ENCODE data around the gene OR1M1. TPM values are rescaled to one million over a fixed set of nuclear protein-coding genes. Genes with fewer than 3 reads are reported as not detected.

The OR1M1 gene
- total RNA-seq = not detected
- not detected for polyA plus RNA-seq (ENCODE audit: insufficient read depth, low read depth, low replicate concordance)
- long read RNA-seq, donor 1 = 0 reads
- long read RNA-seq, donor 2 = 0 reads
- long read RNA-seq, donor 3 = 0 reads
- long read RNA-seq, donor 4 = 0 reads
- long read RNA-seq, donor 5 = 0 reads
- long read RNA-seq, donor 6 = 0 reads
- long read RNA-seq, donor 7 = 0 reads
- long read RNA-seq, donor 8 = 0 reads
- long read RNA-seq, donor 9 = 0 reads
- long read RNA-seq, donor 10 = 0 reads

- no peak for DNase-seq
- Histone ChIP-seq H3K9me3 (ENCODE audit: control insufficient read depth in 2 of 3, insufficient read depth in 1 of 3, low read length in 3 of 3) (no peaks in the 10 kb centered on the region), H3K4me1 (ENCODE audit: control insufficient read depth in 2 of 3, insufficient read depth in 2 of 3, low read depth in 1 of 3, low read length in 3 of 3) (no peaks in the 10 kb centered on the region), H3K27me3 (ENCODE audit: control insufficient read depth, insufficient read depth, low read length) (no peaks in the 10 kb centered on the region), H3K27ac (ENCODE audit: low read depth in 2 of 2, low read length in 2 of 2) (no peak within 1 kb of the TSS), H3K9ac (ENCODE audit: low read length in 3 of 3) (no peak within 1 kb of the TSS), H3K36me3 (ENCODE audit: control insufficient read depth in 2 of 3, insufficient read depth in 3 of 3, low read length in 3 of 3) (no peaks in the 10 kb centered on the region), H3K4me3 (ENCODE audit: low read length in 3 of 3) (no peak within 1 kb of the TSS)
- TF ChIP-seq CTCF (IDR thresholded peaks at IDR 0.05; ENCODE audit: borderline replicate concordance, extremely low read depth, insufficient read depth) = no peak
- intact Hi-C loops (cut with DNase I) = no loop called here
- FAIRE-seq = no peak
These were observed at the start of gene OR1M1 for GRCh38 chr19:9086761-9087160. TSS of gene OR1M1 (plus strand) at chr19:9087061. CDS start at chr19:9093245, 6,184 bp downstream.

- Histone ChIP-seq H3K9me3 (ENCODE audit: control insufficient read depth in 2 of 3, insufficient read depth in 1 of 3, low read length in 3 of 3) (no peaks in the 10 kb centered on the region), H3K9ac (ENCODE audit: low read length in 3 of 3) (no peak overlapping the region), H3K36me3 (ENCODE audit: control insufficient read depth in 2 of 3, insufficient read depth in 3 of 3, low read length in 3 of 3) (no peaks in the 10 kb centered on the region), H3K4me3 (ENCODE audit: low read length in 3 of 3) (no peak overlapping the region), H3K4me1 (ENCODE audit: control insufficient read depth in 2 of 3, insufficient read depth in 2 of 3, low read depth in 1 of 3, low read length in 3 of 3) (no peaks in the 10 kb centered on the region), H3K27ac (ENCODE audit: low read depth in 2 of 2, low read length in 2 of 2) (no peak overlapping the region), H3K27me3 (ENCODE audit: control insufficient read depth, insufficient read depth, low read length) (no peaks in the 10 kb centered on the region)
- no peak for TF ChIP-seq CTCF (IDR thresholded peaks at IDR 0.05; ENCODE audit: borderline replicate concordance, extremely low read depth, insufficient read depth)
- intact Hi-C loops (cut with DNase I) = no loop called here
- FAIRE-seq (no peak), DNase-seq (no peak)
These were observed 49.3 kb upstream of the OR1M1 start for GRCh38 chr19:9037400-9038062.

GRCh38 chr19:9039728-9040127, 47.1 kb upstream of the OR1M1 start:
- Histone ChIP-seq H3K9ac (ENCODE audit: low read length in 3 of 3) (no peak overlapping the region), H3K27me3 (ENCODE audit: control insufficient read depth, insufficient read depth, low read length) (no peaks in the 10 kb centered on the region), H3K36me3 (ENCODE audit: control insufficient read depth in 2 of 3, insufficient read depth in 3 of 3, low read length in 3 of 3) (no peaks in the 10 kb centered on the region), H3K4me1 (ENCODE audit: control insufficient read depth in 2 of 3, insufficient read depth in 2 of 3, low read depth in 1 of 3, low read length in 3 of 3) (no peaks in the 10 kb centered on the region), H3K27ac (ENCODE audit: low read depth in 2 of 2, low read length in 2 of 2) (no peak overlapping the region), H3K4me3 (ENCODE audit: low read length in 3 of 3) (no peak overlapping the region), H3K9me3 (ENCODE audit: control insufficient read depth in 2 of 3, insufficient read depth in 1 of 3, low read length in 3 of 3) (no peaks in the 10 kb centered on the region)
- FAIRE-seq (no peak), DNase-seq (no peak)
- TF ChIP-seq CTCF (IDR thresholded peaks at IDR 0.05; ENCODE audit: borderline replicate concordance, extremely low read depth, insufficient read depth) = no peak
- intact Hi-C loops (cut with DNase I) = no loop called here
